ENCODE measurements around the gene STAB2. TPM values are rescaled to one million over a fixed set of nuclear protein-coding genes. Genes with fewer than 3 reads are reported as not detected.

STAB2 gene
- total and polyA plus RNA-seq, 10 donors = 9.7 to 320 (median 200) TPM

DNA sequence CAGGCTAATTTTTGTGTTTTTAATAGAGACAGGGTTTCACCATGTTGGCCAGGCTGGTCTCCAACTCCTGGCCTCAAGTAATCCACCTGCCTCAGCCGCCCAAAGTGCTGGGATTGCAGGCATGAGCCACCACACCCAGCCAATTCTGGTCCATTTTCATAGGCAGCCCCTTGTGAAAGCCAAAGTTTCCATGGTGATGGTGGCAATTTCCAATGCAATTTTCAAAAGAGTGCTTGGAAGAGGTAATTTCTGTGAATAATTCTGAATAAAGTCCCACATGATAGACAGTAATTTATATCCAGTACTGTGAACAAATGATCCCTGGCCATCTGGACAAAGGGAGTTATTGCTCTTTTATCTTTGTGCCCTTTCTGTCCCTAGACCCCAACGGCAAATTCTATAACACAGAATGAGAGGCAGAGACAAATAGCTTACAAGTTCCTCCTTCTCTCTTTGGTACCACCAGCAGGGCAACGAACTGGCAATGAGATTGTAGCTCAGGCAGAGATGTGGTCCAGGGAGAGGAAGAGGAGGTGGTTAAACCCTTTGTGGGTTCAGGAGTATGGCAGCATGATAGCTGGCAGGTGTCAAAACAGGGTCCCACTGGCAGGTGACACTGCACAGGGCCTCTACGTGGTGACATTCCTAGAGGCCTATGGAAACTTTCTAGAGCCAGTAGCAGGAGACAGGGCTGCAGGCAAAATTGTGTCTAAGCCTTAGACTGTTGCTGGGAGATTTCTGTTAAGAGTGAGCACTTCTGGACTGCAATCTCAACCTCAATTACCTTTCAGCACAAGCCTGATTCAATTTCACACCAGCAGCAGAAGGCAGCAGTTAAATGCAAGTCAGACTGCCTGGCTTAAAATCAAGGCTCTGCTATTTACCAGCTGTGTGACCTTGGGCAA, 207.5 kb downstream of the STAB2 start:
- Histone ChIP-seq H3K9me3 (peaks cover 0 to 4% (median 0%) of the 10 kb centered on the region in 8 donors), H3K36me3 (peaks cover 0 to 58% (median 5%) of the 10 kb centered on the region in 6 donors), H3K4me1 (peaks cover 0 to 13% (median under 1%) of the 10 kb centered on the region in 6 donors), H3K27ac (no peak overlapping the region), H3K4me3 (no peak overlapping the region), H3K27me3 (replicated peaks in 1 of 7) (no peaks in the 10 kb centered on the region)
- no peak for DNase-seq
- intact Hi-C loops (cut with DNase I; ENCODE audit: low total_unique reads) = no loop called here
- TF ChIP-seq POLR2AphosphoS5 (IDR thresholded peaks at IDR 0.05) (no peak), POLR2A (IDR thresholded peaks at IDR 0.05) (no peak)
- TF ChIP-seq, protein P1, sequence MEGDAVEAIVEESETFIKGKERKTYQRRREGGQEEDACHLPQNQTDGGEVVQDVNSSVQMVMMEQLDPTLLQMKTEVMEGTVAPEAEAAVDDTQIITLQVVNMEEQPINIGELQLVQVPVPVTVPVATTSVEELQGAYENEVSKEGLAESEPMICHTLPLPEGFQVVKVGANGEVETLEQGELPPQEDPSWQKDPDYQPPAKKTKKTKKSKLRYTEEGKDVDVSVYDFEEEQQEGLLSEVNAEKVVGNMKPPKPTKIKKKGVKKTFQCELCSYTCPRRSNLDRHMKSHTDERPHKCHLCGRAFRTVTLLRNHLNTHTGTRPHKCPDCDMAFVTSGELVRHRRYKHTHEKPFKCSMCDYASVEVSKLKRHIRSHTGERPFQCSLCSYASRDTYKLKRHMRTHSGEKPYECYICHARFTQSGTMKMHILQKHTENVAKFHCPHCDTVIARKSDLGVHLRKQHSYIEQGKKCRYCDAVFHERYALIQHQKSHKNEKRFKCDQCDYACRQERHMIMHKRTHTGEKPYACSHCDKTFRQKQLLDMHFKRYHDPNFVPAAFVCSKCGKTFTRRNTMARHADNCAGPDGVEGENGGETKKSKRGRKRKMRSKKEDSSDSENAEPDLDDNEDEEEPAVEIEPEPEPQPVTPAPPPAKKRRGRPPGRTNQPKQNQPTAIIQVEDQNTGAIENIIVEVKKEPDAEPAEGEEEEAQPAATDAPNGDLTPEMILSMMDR (IDR thresholded peaks at IDR 0.05 in 8 of 11, conservative IDR thresholded peaks at IDR 0.05 in 3 of 11) = no peak
- WGBS, 5 donors = 32 to 55% (median 44%) methylated on average over 4 of the region's 4 CpGs

DNA sequence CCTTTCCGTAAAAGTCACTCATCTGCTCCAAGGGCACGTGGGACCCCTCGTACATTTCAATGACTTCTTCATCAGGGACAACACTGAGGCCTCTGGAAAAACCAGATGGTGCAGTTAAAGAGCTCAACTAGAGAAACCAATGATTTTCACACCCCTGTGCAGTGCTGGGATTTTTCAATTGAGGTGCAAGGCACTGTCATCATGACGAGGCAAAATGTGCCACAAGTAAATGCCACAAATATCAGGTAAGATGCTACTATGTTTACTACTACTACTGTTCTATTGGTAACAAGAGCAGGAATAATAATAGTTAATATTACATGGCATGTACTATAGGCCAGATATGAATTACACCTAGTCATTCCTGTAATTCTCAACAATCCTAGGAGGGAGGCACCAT, 211.5 kb downstream of the STAB2 start:
- no peak for DNase-seq
- Histone ChIP-seq H3K27me3 (replicated peaks in 1 of 7) (no peaks in the 10 kb centered on the region), H3K4me3 (peak overlapping the region in 1 of 8 donors; percentile 40), H3K4me1 (peaks cover 6 to 37% (median 15%) of the 10 kb centered on the region in 6 donors), H3K27ac (peak overlapping the region in 6 of 8 donors; percentile 42 to 84 (median 74)), H3K9me3 (peaks cover 0 to 5% (median 0%) of the 10 kb centered on the region in 8 donors), H3K36me3 (peaks cover 0 to 34% (median 2%) of the 10 kb centered on the region in 6 donors)
- 92 to 97% (median 95%) methylated on average over 4 of the region's 4 CpGs for WGBS, 5 donors
- intact Hi-C loops (cut with DNase I; ENCODE audit: low total_unique reads) = no loop called here
- no peak for TF ChIP-seq POLR2AphosphoS5 (IDR thresholded peaks at IDR 0.05)
- no peak for TF ChIP-seq POLR2A (IDR thresholded peaks at IDR 0.05)
- TF ChIP-seq, protein P1 (IDR thresholded peaks at IDR 0.05 in 8 of 11, conservative IDR thresholded peaks at IDR 0.05 in 3 of 11) = no peak

DNA sequence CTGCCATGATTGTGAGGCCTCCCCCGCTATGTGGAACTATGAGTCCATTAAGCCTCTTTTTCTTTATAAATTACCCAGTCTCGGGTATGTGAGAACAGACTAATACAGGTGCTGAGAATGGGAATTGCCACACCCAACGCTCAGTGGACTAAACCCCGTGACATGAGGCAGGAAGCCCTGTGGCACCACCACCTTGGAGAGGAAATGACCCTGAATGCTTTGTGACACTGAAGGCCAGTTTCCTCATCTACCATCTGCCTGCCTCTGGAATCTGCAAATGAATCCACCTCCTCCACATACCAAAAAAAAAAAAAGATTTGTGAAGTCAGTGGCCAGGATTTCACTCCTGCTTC, 212.4 kb downstream of the STAB2 start:
- no peaks in the 10 kb centered on the region for H3K27me3 ChIP-seq (replicated peaks in 1 of 7)
- H3K4me3 ChIP-seq = peak overlapping the region in 1 of 8 donors; percentile 40
- no peak for DNase-seq
- H3K36me3 ChIP-seq = peaks cover 0 to 27% (median 2%) of the 10 kb centered on the region in 6 donors
- TF ChIP-seq, protein P1 (IDR thresholded peaks at IDR 0.05 in 8 of 11, conservative IDR thresholded peaks at IDR 0.05 in 3 of 11) = no peak
- TF ChIP-seq POLR2AphosphoS5 (IDR thresholded peaks at IDR 0.05) (peak in 1 of 3 donors; percentile 33), POLR2A (IDR thresholded peaks at IDR 0.05) (no peak)
- peak overlapping the region; percentile 30 to 84 (median 64) for H3K27ac ChIP-seq
- intact Hi-C loops (cut with DNase I; ENCODE audit: low total_unique reads) = no loop called here
- H3K4me1 ChIP-seq = peaks cover 6 to 37% (median 15%) of the 10 kb centered on the region in 6 donors
- WGBS, 5 donors = 36 to 64% (median 52%) methylated on average over 4 of the region's 4 CpGs
- H3K9me3 ChIP-seq = peaks cover 0 to 5% (median 0%) of the 10 kb centered on the region in 8 donors
